Measurements from ENCODE around the gene BMPR2.

Gene BMPR2

GRCh38 chr2:202613479-202613878 is 237.4 kb downstream of the BMPR2 start:
- Histone ChIP-seq H3K9me3 (ENCODE audit: control insufficient read depth, low read length) (no peaks in the 10 kb centered on the region), H3K9ac (ENCODE audit: low read length) (no peak overlapping the region), H3K4me1 (ENCODE audit: control insufficient read depth, insufficient read depth, low read length) (no peaks in the 10 kb centered on the region), H3K36me3 (ENCODE audit: control insufficient read depth, insufficient read depth, low read length) (no peaks in the 10 kb centered on the region), H3K4me3 (ENCODE audit: low read length) (no peak overlapping the region), H3K27me3 (ENCODE audit: control insufficient read depth, insufficient read depth, low read length) (no peaks in the 10 kb centered on the region)
